ENCODE measurements around the gene GNB4. TPM values are rescaled to one million over a fixed set of nuclear protein-coding genes. Genes with fewer than 3 reads are reported as not detected.

Gene GNB4
- total RNA-seq, 1 experiment from 2014 or later = 5.1 TPM

DNA sequence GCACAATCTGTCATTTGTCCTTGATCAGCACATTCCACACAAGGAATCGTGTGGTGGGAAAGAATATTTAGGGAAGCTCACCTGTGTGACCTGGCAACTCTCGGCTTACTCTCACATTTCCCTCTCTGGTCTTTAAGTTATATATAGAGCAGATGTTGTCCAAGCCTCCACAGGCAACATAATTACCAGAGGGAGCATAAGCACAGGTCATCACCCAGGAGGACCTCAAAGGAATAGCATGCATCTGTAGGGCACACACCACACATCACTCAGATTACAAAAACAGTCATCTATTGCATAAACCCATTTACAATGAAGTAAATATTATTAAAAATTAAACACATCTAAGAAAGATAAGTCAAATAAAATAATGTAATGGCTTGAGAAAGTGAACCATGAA, 36.5 kb downstream of the GNB4 start:
- Mint-ChIP-seq H3K9me3 (ENCODE audit: unreplicated experiment) (no peaks in the 10 kb centered on the region), H3K36me3 (ENCODE audit: insufficient read depth, unreplicated experiment) (no peaks in the 10 kb centered on the region), H3K4me3 (ENCODE audit: unreplicated experiment) (no peak overlapping the region), H3K4me1 (ENCODE audit: low read depth, unreplicated experiment) (no peaks in the 10 kb centered on the region), H3K27ac (ENCODE audit: unreplicated experiment) (no peak overlapping the region), H3K27me3 (ENCODE audit: insufficient read depth, unreplicated experiment) (no peaks in the 10 kb centered on the region)
- Histone ChIP-seq H3K9me3 (no peaks in the 10 kb centered on the region), H3K4me1 (no peaks in the 10 kb centered on the region), H3K36me3 (ENCODE audit: control insufficient read depth, insufficient read depth, low read length) (no peaks in the 10 kb centered on the region), H3K4me3 (ENCODE audit: low read depth, low read length) (no peak overlapping the region), H3K27me3 (replicated peaks; ENCODE audit: control insufficient read depth, insufficient read depth, low read length) (no peaks in the 10 kb centered on the region)
- ChIA-PET POLR2A (no interaction called here), CTCF (no interaction called here)
- DNase-seq = no peak
- TF ChIP-seq, protein P1, sequence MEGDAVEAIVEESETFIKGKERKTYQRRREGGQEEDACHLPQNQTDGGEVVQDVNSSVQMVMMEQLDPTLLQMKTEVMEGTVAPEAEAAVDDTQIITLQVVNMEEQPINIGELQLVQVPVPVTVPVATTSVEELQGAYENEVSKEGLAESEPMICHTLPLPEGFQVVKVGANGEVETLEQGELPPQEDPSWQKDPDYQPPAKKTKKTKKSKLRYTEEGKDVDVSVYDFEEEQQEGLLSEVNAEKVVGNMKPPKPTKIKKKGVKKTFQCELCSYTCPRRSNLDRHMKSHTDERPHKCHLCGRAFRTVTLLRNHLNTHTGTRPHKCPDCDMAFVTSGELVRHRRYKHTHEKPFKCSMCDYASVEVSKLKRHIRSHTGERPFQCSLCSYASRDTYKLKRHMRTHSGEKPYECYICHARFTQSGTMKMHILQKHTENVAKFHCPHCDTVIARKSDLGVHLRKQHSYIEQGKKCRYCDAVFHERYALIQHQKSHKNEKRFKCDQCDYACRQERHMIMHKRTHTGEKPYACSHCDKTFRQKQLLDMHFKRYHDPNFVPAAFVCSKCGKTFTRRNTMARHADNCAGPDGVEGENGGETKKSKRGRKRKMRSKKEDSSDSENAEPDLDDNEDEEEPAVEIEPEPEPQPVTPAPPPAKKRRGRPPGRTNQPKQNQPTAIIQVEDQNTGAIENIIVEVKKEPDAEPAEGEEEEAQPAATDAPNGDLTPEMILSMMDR (IDR thresholded peaks at IDR 0.05; ENCODE audit: insufficient read depth in 1 of 2, low read depth in 1 of 2, low read length in 1 of 2, severe bottlenecking in 1 of 2, unreplicated experiment in 1 of 2) = no peak
- intact Hi-C loops (cut with micrococcal nuclease; ENCODE audit: unreplicated experiment) = no loop called here
- BruUV-seq (replicated peaks) = no TSS peak

DNA sequence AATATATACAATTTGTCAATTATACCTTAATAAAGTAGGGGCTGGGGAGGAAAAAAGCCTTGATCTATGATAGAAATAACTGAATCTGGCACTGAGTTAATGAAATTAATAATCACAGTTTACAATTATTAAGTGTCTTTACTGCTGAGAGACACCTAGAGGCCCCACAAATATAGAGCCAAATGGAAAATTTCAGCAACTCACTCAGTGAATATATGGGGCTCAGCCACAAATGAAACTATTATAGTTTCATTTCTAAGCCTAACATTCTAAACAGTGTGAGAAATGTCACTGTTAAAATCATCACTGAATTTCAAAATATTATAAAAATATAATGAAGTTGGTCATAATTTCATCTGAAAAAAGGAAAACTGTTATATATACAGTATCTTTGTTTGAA, 40.3 kb downstream of the GNB4 start:
- POLR2A ChIA-PET = no interaction called here
- intact Hi-C loops (cut with micrococcal nuclease; ENCODE audit: unreplicated experiment) = no loop called here
- no peaks in the 10 kb centered on the region for H3K36me3 Mint-ChIP-seq (ENCODE audit: insufficient read depth, unreplicated experiment)

DNA sequence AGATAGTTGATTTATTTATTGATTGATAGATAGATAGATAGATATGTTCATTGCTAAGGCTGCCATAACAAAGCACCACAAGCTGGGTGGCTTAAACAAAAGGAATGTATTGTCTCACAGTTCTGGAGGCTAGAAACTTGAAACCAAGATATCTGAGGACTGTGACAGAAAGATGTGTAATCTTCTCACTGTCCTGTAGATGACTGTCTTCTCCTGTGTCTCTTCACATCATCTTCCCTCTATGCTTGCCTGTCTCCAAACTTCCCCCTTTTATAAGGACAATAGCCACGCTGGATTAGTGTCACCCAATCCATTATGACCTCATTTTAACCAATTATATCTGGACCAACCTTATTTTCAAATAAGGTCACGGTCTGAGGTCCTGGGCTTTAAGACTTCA, 40.9 kb downstream of the GNB4 start:
- intact Hi-C loops (cut with micrococcal nuclease; ENCODE audit: unreplicated experiment) = no loop called here
- Histone ChIP-seq H3K4me3 (ENCODE audit: low read depth, low read length) (no peak overlapping the region), H3K9me3 (no peaks in the 10 kb centered on the region), H3K27me3 (replicated peaks; ENCODE audit: control insufficient read depth, insufficient read depth, low read length) (no peaks in the 10 kb centered on the region), H3K4me1 (no peaks in the 10 kb centered on the region), H3K36me3 (ENCODE audit: control insufficient read depth, insufficient read depth, low read length) (no peaks in the 10 kb centered on the region)
- no peak overlapping the region for H3K4me3 Mint-ChIP-seq (ENCODE audit: unreplicated experiment)
- ChIA-PET POLR2A (no interaction called here), CTCF (no interaction called here)
- no peaks in the 10 kb centered on the region for H3K4me1 Mint-ChIP-seq (ENCODE audit: low read depth, unreplicated experiment)
- TF ChIP-seq, protein P1 (IDR thresholded peaks at IDR 0.05; ENCODE audit: insufficient read depth in 1 of 2, low read depth in 1 of 2, low read length in 1 of 2, severe bottlenecking in 1 of 2, unreplicated experiment in 1 of 2) = no peak
- BruUV-seq (replicated peaks) = no TSS peak
- no peaks in the 10 kb centered on the region for H3K9me3 Mint-ChIP-seq (ENCODE audit: unreplicated experiment)
- no peak for DNase-seq
- no peak overlapping the region for H3K27ac Mint-ChIP-seq (ENCODE audit: unreplicated experiment)
- H3K36me3 Mint-ChIP-seq (ENCODE audit: insufficient read depth, unreplicated experiment) = no peaks in the 10 kb centered on the region
- no peaks in the 10 kb centered on the region for H3K27me3 Mint-ChIP-seq (ENCODE audit: insufficient read depth, unreplicated experiment)

More for the DNA sequence above, 40.3 kb downstream of the GNB4 start:
- Mint-ChIP-seq H3K27me3 (ENCODE audit: insufficient read depth, unreplicated experiment) (no peaks in the 10 kb centered on the region), H3K4me1 (ENCODE audit: low read depth, unreplicated experiment) (no peaks in the 10 kb centered on the region), H3K4me3 (ENCODE audit: unreplicated experiment) (no peak overlapping the region), H3K27ac (ENCODE audit: unreplicated experiment) (no peak overlapping the region), H3K9me3 (ENCODE audit: unreplicated experiment) (no peaks in the 10 kb centered on the region)
- CTCF ChIA-PET = no interaction called here
- Histone ChIP-seq H3K27me3 (replicated peaks; ENCODE audit: control insufficient read depth, insufficient read depth, low read length) (no peaks in the 10 kb centered on the region), H3K36me3 (ENCODE audit: control insufficient read depth, insufficient read depth, low read length) (no peaks in the 10 kb centered on the region), H3K4me3 (ENCODE audit: low read depth, low read length) (no peak overlapping the region), H3K4me1 (no peaks in the 10 kb centered on the region), H3K9me3 (no peaks in the 10 kb centered on the region)
- TF ChIP-seq, protein P1 (IDR thresholded peaks at IDR 0.05; ENCODE audit: insufficient read depth in 1 of 2, low read depth in 1 of 2, low read length in 1 of 2, severe bottlenecking in 1 of 2, unreplicated experiment in 1 of 2) = no peak
- DNase-seq = no peak
- no TSS peak for BruUV-seq (replicated peaks)

All from Caco-2 (cell line).